ENCODE results near the gene DUT. TPM values are rescaled to one million over a fixed set of nuclear protein-coding genes. Genes with fewer than 3 reads are reported as not detected.

DUT gene
- total and polyA plus RNA-seq, 9 of the 15 experiments (the other 6 are each of a cell fraction or from before 2014, with no cell fraction given), result 13.9 to 235 (median 94.9) TPM

DNA sequence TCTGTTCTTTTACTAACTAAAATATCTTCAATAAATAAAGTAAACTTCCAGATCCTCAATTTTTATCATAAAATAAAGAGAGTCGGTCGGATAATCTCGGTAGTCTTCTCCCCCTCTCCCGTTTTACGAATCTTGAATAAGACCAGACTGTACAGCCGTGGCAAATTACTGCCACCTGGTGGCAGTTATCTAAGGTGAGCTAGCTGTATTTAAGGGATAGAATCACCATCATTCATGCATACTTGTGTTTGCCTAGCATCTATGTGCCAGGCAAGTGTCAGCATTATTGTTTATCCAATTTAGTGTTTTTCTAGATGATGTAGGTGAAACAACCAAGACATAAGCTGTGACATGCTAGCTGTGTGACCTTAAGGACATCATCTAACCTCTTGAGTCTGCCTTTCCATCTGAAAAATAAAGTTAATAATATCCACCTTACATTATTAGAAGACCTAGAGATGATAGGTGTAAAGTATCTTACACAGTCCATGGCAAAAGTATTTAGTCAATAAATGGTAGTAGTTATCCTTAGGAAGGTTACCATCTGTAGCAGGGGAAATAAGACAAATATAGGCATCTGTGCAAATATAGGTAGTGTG lies 21.3 kb downstream of the DUT start (continued):
- no peak for TF ChIP-seq MEIS2 (IDR thresholded peaks at IDR 0.05; ENCODE audit: partially characterized antibody)
- TF ChIP-seq, protein P1, sequence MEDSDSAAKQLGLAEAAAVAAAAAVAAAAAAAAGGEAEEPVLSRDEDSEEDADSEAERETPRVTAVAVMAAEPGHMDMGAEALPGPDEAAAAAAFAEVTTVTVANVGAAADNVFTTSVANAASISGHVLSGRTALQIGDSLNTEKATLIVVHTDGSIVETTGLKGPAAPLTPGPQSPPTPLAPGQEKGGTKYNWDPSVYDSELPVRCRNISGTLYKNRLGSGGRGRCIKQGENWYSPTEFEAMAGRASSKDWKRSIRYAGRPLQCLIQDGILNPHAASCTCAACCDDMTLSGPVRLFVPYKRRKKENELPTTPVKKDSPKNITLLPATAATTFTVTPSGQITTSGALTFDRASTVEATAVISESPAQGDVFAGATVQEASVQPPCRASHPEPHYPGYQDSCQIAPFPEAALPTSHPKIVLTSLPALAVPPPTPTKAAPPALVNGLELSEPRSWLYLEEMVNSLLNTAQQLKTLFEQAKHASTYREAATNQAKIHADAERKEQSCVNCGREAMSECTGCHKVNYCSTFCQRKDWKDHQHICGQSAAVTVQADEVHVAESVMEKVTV (CRISPR knock-in tag; IDR thresholded peaks at IDR 0.05), result no peak
- TF ChIP-seq, protein P2, sequence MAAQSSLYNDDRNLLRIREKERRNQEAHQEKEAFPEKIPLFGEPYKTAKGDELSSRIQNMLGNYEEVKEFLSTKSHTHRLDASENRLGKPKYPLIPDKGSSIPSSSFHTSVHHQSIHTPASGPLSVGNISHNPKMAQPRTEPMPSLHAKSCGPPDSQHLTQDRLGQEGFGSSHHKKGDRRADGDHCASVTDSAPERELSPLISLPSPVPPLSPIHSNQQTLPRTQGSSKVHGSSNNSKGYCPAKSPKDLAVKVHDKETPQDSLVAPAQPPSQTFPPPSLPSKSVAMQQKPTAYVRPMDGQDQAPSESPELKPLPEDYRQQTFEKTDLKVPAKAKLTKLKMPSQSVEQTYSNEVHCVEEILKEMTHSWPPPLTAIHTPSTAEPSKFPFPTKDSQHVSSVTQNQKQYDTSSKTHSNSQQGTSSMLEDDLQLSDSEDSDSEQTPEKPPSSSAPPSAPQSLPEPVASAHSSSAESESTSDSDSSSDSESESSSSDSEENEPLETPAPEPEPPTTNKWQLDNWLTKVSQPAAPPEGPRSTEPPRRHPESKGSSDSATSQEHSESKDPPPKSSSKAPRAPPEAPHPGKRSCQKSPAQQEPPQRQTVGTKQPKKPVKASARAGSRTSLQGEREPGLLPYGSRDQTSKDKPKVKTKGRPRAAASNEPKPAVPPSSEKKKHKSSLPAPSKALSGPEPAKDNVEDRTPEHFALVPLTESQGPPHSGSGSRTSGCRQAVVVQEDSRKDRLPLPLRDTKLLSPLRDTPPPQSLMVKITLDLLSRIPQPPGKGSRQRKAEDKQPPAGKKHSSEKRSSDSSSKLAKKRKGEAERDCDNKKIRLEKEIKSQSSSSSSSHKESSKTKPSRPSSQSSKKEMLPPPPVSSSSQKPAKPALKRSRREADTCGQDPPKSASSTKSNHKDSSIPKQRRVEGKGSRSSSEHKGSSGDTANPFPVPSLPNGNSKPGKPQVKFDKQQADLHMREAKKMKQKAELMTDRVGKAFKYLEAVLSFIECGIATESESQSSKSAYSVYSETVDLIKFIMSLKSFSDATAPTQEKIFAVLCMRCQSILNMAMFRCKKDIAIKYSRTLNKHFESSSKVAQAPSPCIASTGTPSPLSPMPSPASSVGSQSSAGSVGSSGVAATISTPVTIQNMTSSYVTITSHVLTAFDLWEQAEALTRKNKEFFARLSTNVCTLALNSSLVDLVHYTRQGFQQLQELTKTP (IDR thresholded peaks at IDR 0.05; ENCODE audit: low read depth in 1 of 2, partially characterized antibody in 2 of 2), result no peak
- TF ChIP-seq TEAD4 (IDR thresholded peaks at IDR 0.05; ENCODE audit: low read length), result peak; percentile 35
- no peak for TF ChIP-seq TEAD4 (CRISPR knock-in tag; IDR thresholded peaks at IDR 0.05; ENCODE audit: borderline replicate concordance)
- TF ChIP-seq HMG20A (CRISPR knock-in tag; conservative IDR thresholded peaks at IDR 0.05), result no peak
- TF ChIP-seq, protein P3, sequence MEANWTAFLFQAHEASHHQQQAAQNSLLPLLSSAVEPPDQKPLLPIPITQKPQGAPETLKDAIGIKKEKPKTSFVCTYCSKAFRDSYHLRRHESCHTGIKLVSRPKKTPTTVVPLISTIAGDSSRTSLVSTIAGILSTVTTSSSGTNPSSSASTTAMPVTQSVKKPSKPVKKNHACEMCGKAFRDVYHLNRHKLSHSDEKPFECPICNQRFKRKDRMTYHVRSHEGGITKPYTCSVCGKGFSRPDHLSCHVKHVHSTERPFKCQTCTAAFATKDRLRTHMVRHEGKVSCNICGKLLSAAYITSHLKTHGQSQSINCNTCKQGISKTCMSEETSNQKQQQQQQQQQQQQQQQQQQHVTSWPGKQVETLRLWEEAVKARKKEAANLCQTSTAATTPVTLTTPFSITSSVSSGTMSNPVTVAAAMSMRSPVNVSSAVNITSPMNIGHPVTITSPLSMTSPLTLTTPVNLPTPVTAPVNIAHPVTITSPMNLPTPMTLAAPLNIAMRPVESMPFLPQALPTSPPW (CRISPR knock-in tag; IDR thresholded peaks at IDR 0.05), result 0 out of 2 replicates have a peak, but pooled peaks have one; percentile 15
- TF ChIP-seq NR2C2 (CRISPR knock-in tag; IDR thresholded peaks at IDR 0.05), result no peak
- TF ChIP-seq NR2C2 (tag; IDR thresholded peaks at IDR 0.05), result no peak
- no peak for TF ChIP-seq MTA3 (IDR thresholded peaks at IDR 0.05; ENCODE audit: borderline replicate concordance)
- no peak for TF ChIP-seq ZNF444 (CRISPR knock-in tag; IDR thresholded peaks at IDR 0.05)
- no peak for TF ChIP-seq SIX5 (IDR thresholded peaks at IDR 0.05; ENCODE audit: borderline replicate concordance in 1 of 2, insufficient read depth in 1 of 2, low read depth in 1 of 2, low read length in 2 of 2)
- TF ChIP-seq U2AF2 (optimal IDR thresholded peaks at IDR 0.05; ENCODE audit: low read depth, low read length), result no peak
- TF ChIP-seq, protein P4, sequence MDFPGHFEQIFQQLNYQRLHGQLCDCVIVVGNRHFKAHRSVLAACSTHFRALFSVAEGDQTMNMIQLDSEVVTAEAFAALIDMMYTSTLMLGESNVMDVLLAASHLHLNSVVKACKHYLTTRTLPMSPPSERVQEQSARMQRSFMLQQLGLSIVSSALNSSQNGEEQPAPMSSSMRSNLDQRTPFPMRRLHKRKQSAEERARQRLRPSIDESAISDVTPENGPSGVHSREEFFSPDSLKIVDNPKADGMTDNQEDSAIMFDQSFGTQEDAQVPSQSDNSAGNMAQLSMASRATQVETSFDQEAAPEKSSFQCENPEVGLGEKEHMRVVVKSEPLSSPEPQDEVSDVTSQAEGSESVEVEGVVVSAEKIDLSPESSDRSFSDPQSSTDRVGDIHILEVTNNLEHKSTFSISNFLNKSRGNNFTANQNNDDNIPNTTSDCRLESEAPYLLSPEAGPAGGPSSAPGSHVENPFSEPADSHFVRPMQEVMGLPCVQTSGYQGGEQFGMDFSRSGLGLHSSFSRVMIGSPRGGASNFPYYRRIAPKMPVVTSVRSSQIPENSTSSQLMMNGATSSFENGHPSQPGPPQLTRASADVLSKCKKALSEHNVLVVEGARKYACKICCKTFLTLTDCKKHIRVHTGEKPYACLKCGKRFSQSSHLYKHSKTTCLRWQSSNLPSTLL (IDR thresholded peaks at IDR 0.05), result no peak
- no peak for TF ChIP-seq ZFP1 (CRISPR knock-in tag; IDR thresholded peaks at IDR 0.05)
- TF ChIP-seq, protein P5, sequence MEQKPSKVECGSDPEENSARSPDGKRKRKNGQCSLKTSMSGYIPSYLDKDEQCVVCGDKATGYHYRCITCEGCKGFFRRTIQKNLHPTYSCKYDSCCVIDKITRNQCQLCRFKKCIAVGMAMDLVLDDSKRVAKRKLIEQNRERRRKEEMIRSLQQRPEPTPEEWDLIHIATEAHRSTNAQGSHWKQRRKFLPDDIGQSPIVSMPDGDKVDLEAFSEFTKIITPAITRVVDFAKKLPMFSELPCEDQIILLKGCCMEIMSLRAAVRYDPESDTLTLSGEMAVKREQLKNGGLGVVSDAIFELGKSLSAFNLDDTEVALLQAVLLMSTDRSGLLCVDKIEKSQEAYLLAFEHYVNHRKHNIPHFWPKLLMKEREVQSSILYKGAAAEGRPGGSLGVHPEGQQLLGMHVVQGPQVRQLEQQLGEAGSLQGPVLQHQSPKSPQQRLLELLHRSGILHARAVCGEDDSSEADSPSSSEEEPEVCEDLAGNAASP (IDR thresholded peaks at IDR 0.05), result no peak
- no peak for TF ChIP-seq ARID1B (IDR thresholded peaks at IDR 0.05)
- TF ChIP-seq NFIC (IDR thresholded peaks at IDR 0.05), result no peak

Measured in K562 (cell line).